ENCODE measurements around the gene QKI.
"Not testable (repeated sequence)": the region's sequence is repeated elsewhere in the genome, so short reads cannot be mapped to it uniquely, and the experiment has no call there.

The QKI gene

GRCh38 chr6:163376187-163376586 is 38.3 kb upstream of the QKI start:
- Histone ChIP-seq H3K36me3 (ENCODE audit: control insufficient read depth, insufficient read depth, low read length) (no peaks in the 10 kb centered on the region), H3K9me3 (ENCODE audit: control insufficient read depth, low read length) (no peaks in the 10 kb centered on the region), H3K27ac (ENCODE audit: insufficient read depth, low read length, poor library complexity, severe bottlenecking) (no peak overlapping the region), H3K4me1 (ENCODE audit: control insufficient read depth, insufficient read depth, low read length, poor library complexity, severe bottlenecking) (no peaks in the 10 kb centered on the region), H3K4me3 (ENCODE audit: insufficient read depth, low read depth, low read length, poor library complexity, severe bottlenecking) (no peak overlapping the region), H3K27me3 (replicated peaks; ENCODE audit: control insufficient read depth, insufficient read depth, low read length, poor library complexity, severe bottlenecking) (no peaks in the 10 kb centered on the region)
- DNase-seq, result no peak

DNA sequence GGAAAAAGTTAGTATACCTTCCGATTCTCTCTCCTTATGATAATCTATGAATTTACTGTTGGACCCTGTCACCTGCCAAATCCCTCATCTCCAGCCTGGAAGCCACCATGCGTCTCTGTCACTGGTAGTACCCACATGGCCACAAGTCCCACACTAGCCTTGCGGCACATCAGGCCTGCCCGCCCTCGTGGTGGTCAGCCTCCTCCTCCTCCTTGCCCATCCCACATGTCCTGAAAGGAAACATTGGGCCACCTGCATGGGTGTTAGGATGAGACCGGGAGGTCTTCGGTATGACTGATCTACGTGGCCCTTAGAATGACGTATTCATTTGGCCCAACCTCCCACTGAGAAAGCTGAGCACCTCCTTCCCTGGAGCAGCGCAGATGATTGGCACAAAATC is 37.0 kb upstream of the QKI start:
- Histone ChIP-seq H3K4me1 (ENCODE audit: control insufficient read depth, insufficient read depth, low read length, poor library complexity, severe bottlenecking) (no peaks in the 10 kb centered on the region), H3K27ac (ENCODE audit: insufficient read depth, low read length, poor library complexity, severe bottlenecking) (no peak overlapping the region), H3K4me3 (ENCODE audit: insufficient read depth, low read depth, low read length, poor library complexity, severe bottlenecking) (no peak overlapping the region), H3K27me3 (replicated peaks; ENCODE audit: control insufficient read depth, insufficient read depth, low read length, poor library complexity, severe bottlenecking) (no peaks in the 10 kb centered on the region), H3K9me3 (ENCODE audit: control insufficient read depth, low read length) (no peaks in the 10 kb centered on the region), H3K36me3 (ENCODE audit: control insufficient read depth, insufficient read depth, low read length) (no peaks in the 10 kb centered on the region)
- no peak for DNase-seq

DNA sequence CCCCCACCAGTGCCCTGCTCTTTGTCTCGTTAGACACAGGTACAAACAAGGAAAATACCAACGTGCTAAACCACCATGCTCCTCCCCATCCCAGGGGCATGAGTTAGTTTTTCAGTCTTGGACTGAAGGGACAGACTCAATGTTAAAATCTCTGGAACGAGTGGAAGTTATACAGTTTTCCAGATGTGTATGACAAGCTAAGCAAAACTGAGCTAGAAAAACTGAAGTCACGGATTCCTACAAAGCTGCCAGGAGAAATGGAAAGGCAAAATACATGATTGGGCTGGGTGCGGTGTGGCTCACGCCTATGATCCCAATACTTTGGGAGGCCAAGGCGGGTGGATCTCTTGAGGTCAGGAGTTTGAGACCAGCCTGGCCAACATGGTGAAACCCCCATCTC is 34.3 kb upstream of the QKI start:
- no peaks in the 10 kb centered on the region for H3K36me3 ChIP-seq (ENCODE audit: control insufficient read depth, insufficient read depth, low read length)

GRCh38 chr6:163381118-163381756 is 33.3 kb upstream of the QKI start:
- Histone ChIP-seq H3K36me3 (ENCODE audit: control insufficient read depth, insufficient read depth, low read length) (no peaks in the 10 kb centered on the region), H3K9me3 (ENCODE audit: control insufficient read depth, low read length) (no peaks in the 10 kb centered on the region), H3K4me1 (ENCODE audit: control insufficient read depth, insufficient read depth, low read length, poor library complexity, severe bottlenecking) (no peaks in the 10 kb centered on the region), H3K27ac (ENCODE audit: insufficient read depth, low read length, poor library complexity, severe bottlenecking) (no peak overlapping the region), H3K27me3 (replicated peaks; ENCODE audit: control insufficient read depth, insufficient read depth, low read length, poor library complexity, severe bottlenecking) (no peaks in the 10 kb centered on the region), H3K4me3 (ENCODE audit: insufficient read depth, low read depth, low read length, poor library complexity, severe bottlenecking) (no peak overlapping the region)
- no peak for DNase-seq

More for the DNA sequence above, 34.3 kb upstream of the QKI start:
- Histone ChIP-seq H3K4me3 (ENCODE audit: insufficient read depth, low read depth, low read length, poor library complexity, severe bottlenecking) (no peak overlapping the region), H3K27ac (ENCODE audit: insufficient read depth, low read length, poor library complexity, severe bottlenecking) (no peak overlapping the region), H3K27me3 (replicated peaks; ENCODE audit: control insufficient read depth, insufficient read depth, low read length, poor library complexity, severe bottlenecking) (no peaks in the 10 kb centered on the region), H3K4me1 (ENCODE audit: control insufficient read depth, insufficient read depth, low read length, poor library complexity, severe bottlenecking) (no peaks in the 10 kb centered on the region), H3K9me3 (ENCODE audit: control insufficient read depth, low read length) (no peaks in the 10 kb centered on the region)
- DNase-seq, result no peak

GRCh38 chr6:163383396-163383795 is 31.1 kb upstream of the QKI start:
- H3K27me3 ChIP-seq (replicated peaks; ENCODE audit: control insufficient read depth, insufficient read depth, low read length, poor library complexity, severe bottlenecking); H3K4me1 ChIP-seq (ENCODE audit: control insufficient read depth, insufficient read depth, low read length, poor library complexity, severe bottlenecking); H3K4me3 ChIP-seq (ENCODE audit: insufficient read depth, low read depth, low read length, poor library complexity, severe bottlenecking); H3K36me3 ChIP-seq (ENCODE audit: control insufficient read depth, insufficient read depth, low read length); DNase-seq; H3K9me3 ChIP-seq (ENCODE audit: control insufficient read depth, low read length); H3K27ac ChIP-seq (ENCODE audit: insufficient read depth, low read length, poor library complexity, severe bottlenecking): not testable (repeated sequence)

GRCh38 chr6:163383912-163384311 is 30.6 kb upstream of the QKI start:
- no peaks in the 10 kb centered on the region for H3K9me3 ChIP-seq (ENCODE audit: control insufficient read depth, low read length)
- no peak overlapping the region for H3K27ac ChIP-seq (ENCODE audit: insufficient read depth, low read length, poor library complexity, severe bottlenecking)
- H3K27me3 ChIP-seq (replicated peaks; ENCODE audit: control insufficient read depth, insufficient read depth, low read length, poor library complexity, severe bottlenecking), result no peaks in the 10 kb centered on the region
- no peaks in the 10 kb centered on the region for H3K36me3 ChIP-seq (ENCODE audit: control insufficient read depth, insufficient read depth, low read length)
- no peak for DNase-seq
- H3K4me1 ChIP-seq (ENCODE audit: control insufficient read depth, insufficient read depth, low read length, poor library complexity, severe bottlenecking), result no peaks in the 10 kb centered on the region
- no peak overlapping the region for H3K4me3 ChIP-seq (ENCODE audit: insufficient read depth, low read depth, low read length, poor library complexity, severe bottlenecking)

GRCh38 chr6:163384510-163384909 is 30.0 kb upstream of the QKI start:
- Histone ChIP-seq H3K4me1 (ENCODE audit: control insufficient read depth, insufficient read depth, low read length, poor library complexity, severe bottlenecking) (no peaks in the 10 kb centered on the region), H3K36me3 (ENCODE audit: control insufficient read depth, insufficient read depth, low read length) (no peaks in the 10 kb centered on the region), H3K4me3 (ENCODE audit: insufficient read depth, low read depth, low read length, poor library complexity, severe bottlenecking) (no peak overlapping the region), H3K27ac (ENCODE audit: insufficient read depth, low read length, poor library complexity, severe bottlenecking) (no peak overlapping the region), H3K9me3 (ENCODE audit: control insufficient read depth, low read length) (no peaks in the 10 kb centered on the region), H3K27me3 (replicated peaks; ENCODE audit: control insufficient read depth, insufficient read depth, low read length, poor library complexity, severe bottlenecking) (no peaks in the 10 kb centered on the region)
- no peak for DNase-seq

DNA sequence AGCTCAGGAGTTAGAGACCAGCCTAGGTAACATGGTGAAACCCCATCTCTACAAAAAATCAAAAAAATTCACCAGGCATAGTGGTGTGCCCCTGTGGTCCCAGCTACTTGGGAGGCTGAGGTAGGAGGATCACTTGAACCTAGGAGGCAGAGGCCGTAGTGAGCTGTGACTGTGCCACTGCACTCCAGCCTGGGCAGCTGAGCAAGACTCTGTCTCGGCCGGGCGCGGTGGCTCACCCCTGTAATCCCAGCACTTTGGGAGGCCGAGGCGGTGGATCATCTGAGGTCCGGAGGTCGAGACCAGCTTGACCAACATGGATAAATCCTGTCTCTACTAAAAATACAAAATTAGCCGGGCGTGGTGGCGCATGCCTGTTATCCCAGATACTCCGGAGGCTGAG is 29.0 kb upstream of the QKI start:
- not testable (repeated sequence) for H3K4me1 ChIP-seq (ENCODE audit: control insufficient read depth, insufficient read depth, low read length, poor library complexity, severe bottlenecking); H3K27me3 ChIP-seq (replicated peaks; ENCODE audit: control insufficient read depth, insufficient read depth, low read length, poor library complexity, severe bottlenecking); DNase-seq; H3K9me3 ChIP-seq (ENCODE audit: control insufficient read depth, low read length); H3K4me3 ChIP-seq (ENCODE audit: insufficient read depth, low read depth, low read length, poor library complexity, severe bottlenecking); H3K27ac ChIP-seq (ENCODE audit: insufficient read depth, low read length, poor library complexity, severe bottlenecking); H3K36me3 ChIP-seq (ENCODE audit: control insufficient read depth, insufficient read depth, low read length)

DNA sequence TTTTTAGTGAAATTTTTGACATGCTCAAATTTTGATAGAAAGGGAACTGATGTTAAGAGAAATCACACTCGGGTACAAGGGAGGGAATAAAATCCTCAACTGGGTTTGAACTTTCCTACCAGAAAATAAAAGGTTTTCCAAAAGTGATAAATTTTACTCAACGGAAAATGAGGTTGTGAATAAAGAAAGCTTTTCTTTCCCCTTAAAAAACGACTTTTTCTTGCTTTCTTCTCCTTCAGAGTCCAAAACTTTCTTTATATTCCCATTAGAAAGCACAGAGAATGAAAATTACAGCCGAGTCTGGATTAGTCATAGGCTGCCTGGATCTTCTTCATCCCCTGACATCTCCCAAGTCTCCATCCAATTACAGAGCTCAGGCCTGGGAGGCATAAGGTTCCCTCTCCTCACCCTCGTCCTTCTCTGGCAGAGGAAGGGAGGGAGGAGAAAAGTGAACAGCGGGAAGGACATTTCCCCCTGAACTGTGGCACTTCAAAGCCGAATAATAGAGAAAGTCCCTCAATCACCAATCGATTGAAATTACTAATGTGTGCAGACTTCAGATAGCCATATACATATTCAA is 28.1 kb upstream of the QKI start:
- Histone ChIP-seq H3K27ac (ENCODE audit: insufficient read depth, low read length, poor library complexity, severe bottlenecking) (no peak overlapping the region), H3K27me3 (replicated peaks; ENCODE audit: control insufficient read depth, insufficient read depth, low read length, poor library complexity, severe bottlenecking) (no peaks in the 10 kb centered on the region), H3K4me3 (ENCODE audit: insufficient read depth, low read depth, low read length, poor library complexity, severe bottlenecking) (no peak overlapping the region), H3K36me3 (ENCODE audit: control insufficient read depth, insufficient read depth, low read length) (no peaks in the 10 kb centered on the region), H3K4me1 (ENCODE audit: control insufficient read depth, insufficient read depth, low read length, poor library complexity, severe bottlenecking) (no peaks in the 10 kb centered on the region), H3K9me3 (ENCODE audit: control insufficient read depth, low read length) (no peaks in the 10 kb centered on the region)
- DNase-seq, result no peak

- no peaks in the 10 kb centered on the region for H3K4me1 ChIP-seq (ENCODE audit: control insufficient read depth, insufficient read depth, low read length, poor library complexity, severe bottlenecking)
- H3K9me3 ChIP-seq (ENCODE audit: control insufficient read depth, low read length), result no peaks in the 10 kb centered on the region
- no peak for DNase-seq
- no peak overlapping the region for H3K27ac ChIP-seq (ENCODE audit: insufficient read depth, low read length, poor library complexity, severe bottlenecking)
- no peak overlapping the region for H3K4me3 ChIP-seq (ENCODE audit: insufficient read depth, low read depth, low read length, poor library complexity, severe bottlenecking)
- H3K36me3 ChIP-seq (ENCODE audit: control insufficient read depth, insufficient read depth, low read length), result no peaks in the 10 kb centered on the region
- no peaks in the 10 kb centered on the region for H3K27me3 ChIP-seq (replicated peaks; ENCODE audit: control insufficient read depth, insufficient read depth, low read length, poor library complexity, severe bottlenecking)
Observed at GRCh38 chr6:163387317-163387716, 27.2 kb upstream of the QKI start.
